ENCODE results near the gene RPS15. TPM values are rescaled to one million over a fixed set of nuclear protein-coding genes. Genes with fewer than 3 reads are reported as not detected.
A peak's percentile ranks its signal among the peaks of the same experiment; 100 is the strongest.

Gene RPS15
- total RNA-seq, 1 donor from 2014 or later: 1,455 TPM

DNA sequence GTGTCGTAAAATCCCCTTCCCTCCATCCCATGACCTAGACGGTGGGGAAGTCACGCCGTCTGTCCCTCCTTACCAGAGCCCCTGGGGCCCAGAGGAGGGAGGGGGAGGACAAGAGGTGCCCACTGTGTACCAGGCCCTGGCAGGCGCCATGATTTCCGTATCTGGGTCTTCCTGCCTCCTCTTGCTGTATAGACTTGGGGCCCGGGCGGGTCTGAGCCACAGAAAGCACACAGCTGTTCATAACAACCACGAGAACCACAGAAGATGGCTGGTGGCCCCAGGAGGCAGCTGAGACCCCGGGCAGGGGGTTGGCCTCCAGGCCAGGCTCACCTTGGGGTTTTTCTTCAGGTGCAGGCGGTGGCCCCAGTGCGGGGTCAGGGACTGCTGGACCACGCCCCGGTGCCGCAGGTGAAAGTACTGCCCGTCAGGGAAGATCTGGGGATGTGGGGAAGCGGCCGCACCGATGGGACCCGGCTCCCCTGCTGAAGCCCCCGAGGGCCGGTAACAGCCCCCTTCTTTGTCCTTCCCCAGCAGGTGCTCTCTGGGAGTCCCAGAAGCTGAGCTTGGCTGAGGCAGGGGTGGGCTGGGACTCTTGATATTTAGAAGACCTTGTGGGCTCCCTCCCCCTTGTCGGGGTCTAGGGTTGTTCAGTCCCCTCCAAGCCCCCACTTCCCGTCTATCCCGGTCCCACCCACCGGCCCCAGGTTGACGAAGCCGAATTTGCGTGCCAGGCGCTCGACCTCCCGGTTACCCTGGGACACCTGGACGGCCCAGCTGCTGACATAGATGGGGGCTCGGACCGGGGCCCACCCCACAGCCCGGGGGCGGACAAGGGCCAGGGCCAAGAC, 51.5 kb downstream of the RPS15 start:
- Mint-ChIP-seq H3K27me3 (ENCODE audit: insufficient read depth) (peaks cover 6% of the 10 kb centered on the region), H3K27ac (no peak overlapping the region), H3K4me3 (peak overlapping the region; percentile 62), H3K9me3 (no peaks in the 10 kb centered on the region), H3K4me1 (ENCODE audit: low read depth) (peaks cover 11% of the 10 kb centered on the region), H3K36me3 (ENCODE audit: low read depth) (no peaks in the 10 kb centered on the region)
- intact Hi-C loops (cut with micrococcal nuclease): loop anchor here (1.0 to 5.0 kb wide), 12 partner anchors 10 to 607 kb away; partner anchors contain the start of genes ADAMTSL5, ATP8B3, C19orf25 and CIRBP
- no peak for DNase-seq (ENCODE audit: low spot score)

Other genes with a start within 250 kb of the RPS15 start
- gene STK11, start 232.6 kb upstream of the RPS15 start, total RNA-seq: 69.6 and 71.3 TPM in 2 replicates
- gene CBARP, start 200.4 kb upstream of the RPS15 start, total RNA-seq: 1.5 and 1.8 TPM in 2 replicates
- gene ATP5F1D, start 196.6 kb upstream of the RPS15 start, total RNA-seq: 234 and 239 TPM in 2 replicates
- gene MIDN, start 189.8 kb upstream of the RPS15 start, total RNA-seq: 87.6 and 91.6 TPM in 2 replicates
- gene CIRBP, start 169.1 kb upstream of the RPS15 start, total RNA-seq: 245 and 256 TPM in 2 replicates
- 119 and 128 TPM in 2 replicates for gene FAM174C, start 162.9 kb upstream of the RPS15 start, total RNA-seq
- gene EFNA2, start 152.5 kb upstream of the RPS15 start, total RNA-seq: not detected in 2 replicates
- gene NDUFS7, start 54.5 kb upstream of the RPS15 start, total RNA-seq: 97.9 and 98.8 TPM in 2 replicates
- 21.7 and 22.3 TPM in 2 replicates for gene GAMT, start 36.9 kb upstream of the RPS15 start, total RNA-seq
- gene DAZAP1, start 30.8 kb upstream of the RPS15 start, total RNA-seq: 301 and 304 TPM in 2 replicates
- gene APC2, start 11.7 kb downstream of the RPS15 start, total RNA-seq: 0.16 and 0.17 TPM in 2 replicates
- 37.1 and 38.5 TPM in 2 replicates for gene C19orf25, start 40.8 kb downstream of the RPS15 start, total RNA-seq
- 0.26 and 1.5 TPM in 2 replicates for gene PCSK4, start 52.0 kb downstream of the RPS15 start, total RNA-seq
- gene REEP6, start 52.8 kb downstream of the RPS15 start, total RNA-seq: 1.4 TPM in 2 replicates
- gene ADAMTSL5, start 74.6 kb downstream of the RPS15 start, total RNA-seq: 3.6 and 7.0 TPM in 2 replicates
- not detected in 2 replicates for gene PLK5, start 85.7 kb downstream of the RPS15 start, total RNA-seq
- 14.6 and 15.0 TPM in 2 replicates for gene MEX3D, start 129.9 kb downstream of the RPS15 start, total RNA-seq
- 136 and 139 TPM in 2 replicates for gene MBD3, start 154.5 kb downstream of the RPS15 start, total RNA-seq
- 171 and 176 TPM in 2 replicates for gene UQCR11, start 167.1 kb downstream of the RPS15 start, total RNA-seq
- 163 and 172 TPM in 2 replicates for gene TCF3, start 214.2 kb downstream of the RPS15 start, total RNA-seq

All from activated T-helper 1 cell treated with anti-CD3 and anti-CD28 coated beads, Interleukin-12 subunit alpha, Interleukin-12 subunit beta, Interleukin-2, Interleukin-4 antibody, amounts not matched to agents 30 ng/mL and 10 ng/mL and 1 ng/mL, durations not matched to agents 14 hours and 24 hours and 36 hours (primary cell).